Fibroblast of the aortic adventitia (primary cell): ENCODE data around the gene PLA2G3. TPM values are rescaled to one million over a fixed set of nuclear protein-coding genes. Genes with fewer than 3 reads are reported as not detected.

Experiments
- DNase-seq: peaks from one replicate; pipeline ENCODE4 v3.0.0-alpha.2; 2010; ENCODE audit warnings: low read depth
- H3K4me3 ChIP-seq: 2 replicates; pipeline ENCODE4 v1.5.1; 2011; ENCODE audit warnings: low read depth, mild to moderate bottlenecking, control low read depth, low read length, moderate library complexity
- CTCF ChIP-seq: IDR thresholded peaks from 2 replicates; pipeline ENCODE4 v1.5.1; 2011; ENCODE audit warnings: mild to moderate bottlenecking, low read length, control low read depth, inconsistent platforms; ENCODE audit not compliant: insufficient read depth
- total RNA-seq: library from RNA; depleted of rRNA; stranded (reverse); fragments of >200 nt; gene quantifications from 2 replicates; pipeline ENCODE4 v1.2.3, GENCODE V29; 2012; ENCODE audit warnings: low replicate concordance

The PLA2G3 gene
- total RNA-seq, 1 donor = 0.09 TPM

- peak; percentile 43 for DNase-seq
- peak overlapping the region; percentile 92 for H3K4me3 ChIP-seq
- TF ChIP-seq CTCF = no peak
Measured at GRCh38 chr22:31160328-31160978, 20.1 kb upstream of the PLA2G3 start.

- no peak overlapping the region for H3K4me3 ChIP-seq
- no peak for TF ChIP-seq CTCF
- DNase-seq = peak; percentile 74
Measured at GRCh38 chr22:31155422-31155821, 15.1 kb upstream of the PLA2G3 start.

DNA sequence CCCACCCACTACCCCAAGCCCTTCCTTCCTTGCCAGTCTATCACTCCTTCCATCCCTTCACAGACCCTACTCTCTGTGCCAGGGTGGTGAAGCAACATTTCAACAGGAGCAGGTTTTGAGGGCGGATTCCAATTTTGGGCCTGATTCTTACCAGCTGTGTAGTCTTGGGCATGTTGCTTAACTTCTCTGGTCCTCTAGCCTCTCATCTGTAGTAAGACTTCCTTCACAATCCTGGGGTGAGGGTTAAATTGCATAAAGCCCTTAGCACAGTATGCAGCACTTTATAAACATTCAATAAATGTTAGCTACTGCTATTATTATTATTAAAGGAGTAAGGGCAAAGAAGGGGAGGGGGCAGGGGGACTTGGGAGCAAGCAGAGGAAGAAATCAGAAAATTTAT lies 14.7 kb upstream of the PLA2G3 start:
- no peak overlapping the region for H3K4me3 ChIP-seq
- TF ChIP-seq CTCF = no peak
- DNase-seq = no peak

GRCh38 chr22:31153357-31153756 lies 13.0 kb upstream of the PLA2G3 start:
- H3K4me3 ChIP-seq = no peak overlapping the region
- TF ChIP-seq CTCF = no peak
- no peak for DNase-seq

- TF ChIP-seq CTCF = no peak
- DNase-seq = no peak
- H3K4me3 ChIP-seq = no peak overlapping the region
Measured at GRCh38 chr22:31151872-31152271, 11.6 kb upstream of the PLA2G3 start.

GRCh38 chr22:31150615-31151014 lies 10.3 kb upstream of the PLA2G3 start:
- no peak overlapping the region for H3K4me3 ChIP-seq
- peak; percentile 41 for TF ChIP-seq CTCF

More at GRCh38 chr22:31150615-31151014, 10.3 kb upstream of the PLA2G3 start:
- no peak for DNase-seq
